ENCODE data around the gene PPIP5K1.

DNA sequence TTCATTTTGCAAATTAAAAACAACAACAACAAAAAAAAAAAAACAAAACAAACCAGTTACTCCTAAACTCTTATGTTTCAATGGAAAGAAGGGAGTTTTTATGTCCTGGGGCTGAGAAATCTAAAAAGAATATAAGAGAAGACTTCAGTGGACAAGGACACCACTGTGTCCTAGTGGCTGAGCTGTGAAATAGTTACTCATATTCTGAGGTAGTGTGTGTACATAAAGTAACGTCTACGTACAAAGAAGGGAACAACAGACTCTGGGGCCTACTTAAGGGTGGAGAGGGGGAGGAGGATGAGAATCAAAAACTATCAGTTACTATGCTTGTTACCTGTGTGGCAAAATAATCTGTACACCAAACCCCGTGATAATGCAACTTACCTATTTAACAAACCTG is 91.0 kb downstream of the PPIP5K1 start:
- TF ChIP-seq POLR2A (IDR thresholded peaks at IDR 0.05): no peak
- TF ChIP-seq, protein P1, sequence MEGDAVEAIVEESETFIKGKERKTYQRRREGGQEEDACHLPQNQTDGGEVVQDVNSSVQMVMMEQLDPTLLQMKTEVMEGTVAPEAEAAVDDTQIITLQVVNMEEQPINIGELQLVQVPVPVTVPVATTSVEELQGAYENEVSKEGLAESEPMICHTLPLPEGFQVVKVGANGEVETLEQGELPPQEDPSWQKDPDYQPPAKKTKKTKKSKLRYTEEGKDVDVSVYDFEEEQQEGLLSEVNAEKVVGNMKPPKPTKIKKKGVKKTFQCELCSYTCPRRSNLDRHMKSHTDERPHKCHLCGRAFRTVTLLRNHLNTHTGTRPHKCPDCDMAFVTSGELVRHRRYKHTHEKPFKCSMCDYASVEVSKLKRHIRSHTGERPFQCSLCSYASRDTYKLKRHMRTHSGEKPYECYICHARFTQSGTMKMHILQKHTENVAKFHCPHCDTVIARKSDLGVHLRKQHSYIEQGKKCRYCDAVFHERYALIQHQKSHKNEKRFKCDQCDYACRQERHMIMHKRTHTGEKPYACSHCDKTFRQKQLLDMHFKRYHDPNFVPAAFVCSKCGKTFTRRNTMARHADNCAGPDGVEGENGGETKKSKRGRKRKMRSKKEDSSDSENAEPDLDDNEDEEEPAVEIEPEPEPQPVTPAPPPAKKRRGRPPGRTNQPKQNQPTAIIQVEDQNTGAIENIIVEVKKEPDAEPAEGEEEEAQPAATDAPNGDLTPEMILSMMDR (IDR thresholded peaks at IDR 0.05): no peak

Data from tibial nerve (tissue), 3 donors.